Smooth muscle cell of the umbilical artery (primary cell): ENCODE data around the gene FXYD3. TPM values are rescaled to one million over a fixed set of nuclear protein-coding genes. Genes with fewer than 3 reads are reported as not detected.

Source experiments
- total RNA-seq: library from RNA; depleted of rRNA; stranded (reverse); fragments of >200 nt; gene quantifications from 2 replicates; pipeline ENCODE4 v1.2.3, GENCODE V29; 2014

FXYD3 gene, protein sequence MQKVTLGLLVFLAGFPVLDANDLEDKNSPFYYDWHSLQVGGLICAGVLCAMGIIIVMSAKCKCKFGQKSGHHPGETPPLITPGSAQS
- not detected in 2 replicates for total RNA-seq

GRCh38 chr19:35115177-35115951 is at the start of gene FXYD3:
Gene FXYD3 (plus strand): TSS chr19:35115823. CDS start chr19:35119377, 3,554 bp downstream.

DNA sequence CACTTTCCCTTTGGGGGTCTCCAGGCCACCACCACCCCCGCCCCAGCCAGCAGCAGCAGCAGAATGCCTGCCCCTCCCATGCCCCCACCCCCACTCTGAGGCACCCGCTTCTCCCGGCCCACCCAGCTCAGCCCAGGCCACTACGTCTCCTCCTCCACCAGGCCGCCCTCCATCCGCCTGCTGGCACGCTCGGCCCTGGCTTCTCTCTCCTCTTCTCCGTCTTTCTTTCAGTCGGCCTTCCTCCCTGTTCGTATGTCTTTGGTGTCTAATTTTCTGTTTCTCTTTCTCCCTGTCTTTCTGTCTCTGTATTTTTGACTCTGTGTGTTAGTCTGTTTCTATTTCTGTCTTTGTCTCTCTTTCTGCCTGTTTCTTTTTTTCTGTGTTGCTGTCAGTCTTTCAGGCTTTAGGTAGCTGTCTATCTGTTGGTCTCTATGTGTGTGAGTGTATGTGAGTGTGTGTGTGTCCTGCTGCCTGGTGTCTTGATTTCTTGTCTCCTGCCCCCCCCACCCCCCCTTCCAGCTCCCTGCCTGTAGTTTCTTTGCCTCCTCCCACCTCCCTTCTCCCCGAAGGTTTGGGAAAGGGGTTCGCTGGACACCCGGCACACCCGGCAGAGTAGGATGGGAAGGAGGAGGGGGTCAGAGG is 19.1 kb downstream of the FXYD3 start, which contains the start of gene LGI4:
TSS of gene LGI4 (minus strand) at position 459 of the 642 bp plus-strand sequence. CDS start at position 80, 379 bp downstream.

DNA sequence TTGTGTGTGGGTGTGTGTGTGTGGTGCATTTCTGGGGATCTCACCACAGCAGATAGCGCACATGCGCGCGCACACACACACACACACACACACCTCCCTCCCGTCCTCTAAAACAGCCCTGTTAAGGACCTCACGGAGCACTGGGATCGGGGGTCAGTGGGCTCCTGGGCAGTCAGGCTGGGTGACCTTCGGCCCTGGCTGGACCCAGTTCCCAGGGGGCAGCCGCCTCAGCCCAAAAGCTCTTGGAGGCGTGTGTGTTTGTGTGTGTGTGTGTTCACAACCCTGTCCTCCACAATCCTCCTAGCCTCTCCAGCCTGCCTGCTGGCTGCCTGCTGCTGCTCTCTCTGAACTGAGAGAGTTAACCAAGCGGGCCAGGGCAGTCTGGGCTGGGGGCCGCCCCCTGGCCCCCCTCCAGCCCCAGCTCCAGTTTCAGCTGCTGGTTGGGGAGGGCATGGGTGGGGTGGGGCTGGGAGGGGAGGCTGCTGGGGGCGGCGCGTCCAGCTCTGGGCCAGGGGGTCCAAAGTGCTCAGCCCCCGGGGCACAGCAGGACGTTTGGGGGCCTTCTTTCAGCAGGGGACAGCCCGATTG is 22.8 kb downstream of the FXYD3 start, which contains the start of gene FXYD1:
TSS of gene FXYD1 (plus strand) at position 520 of the 588 bp plus-strand sequence. CDS start 1,256 bp downstream, outside the sequence.

GRCh38 chr19:35143231-35143715 is 27.6 kb downstream of the FXYD3 start, which contains the start of gene FXYD7:
Gene FXYD7 (plus strand): TSS chr19:35143255. CDS start chr19:35143334, 79 bp downstream.

DNA sequence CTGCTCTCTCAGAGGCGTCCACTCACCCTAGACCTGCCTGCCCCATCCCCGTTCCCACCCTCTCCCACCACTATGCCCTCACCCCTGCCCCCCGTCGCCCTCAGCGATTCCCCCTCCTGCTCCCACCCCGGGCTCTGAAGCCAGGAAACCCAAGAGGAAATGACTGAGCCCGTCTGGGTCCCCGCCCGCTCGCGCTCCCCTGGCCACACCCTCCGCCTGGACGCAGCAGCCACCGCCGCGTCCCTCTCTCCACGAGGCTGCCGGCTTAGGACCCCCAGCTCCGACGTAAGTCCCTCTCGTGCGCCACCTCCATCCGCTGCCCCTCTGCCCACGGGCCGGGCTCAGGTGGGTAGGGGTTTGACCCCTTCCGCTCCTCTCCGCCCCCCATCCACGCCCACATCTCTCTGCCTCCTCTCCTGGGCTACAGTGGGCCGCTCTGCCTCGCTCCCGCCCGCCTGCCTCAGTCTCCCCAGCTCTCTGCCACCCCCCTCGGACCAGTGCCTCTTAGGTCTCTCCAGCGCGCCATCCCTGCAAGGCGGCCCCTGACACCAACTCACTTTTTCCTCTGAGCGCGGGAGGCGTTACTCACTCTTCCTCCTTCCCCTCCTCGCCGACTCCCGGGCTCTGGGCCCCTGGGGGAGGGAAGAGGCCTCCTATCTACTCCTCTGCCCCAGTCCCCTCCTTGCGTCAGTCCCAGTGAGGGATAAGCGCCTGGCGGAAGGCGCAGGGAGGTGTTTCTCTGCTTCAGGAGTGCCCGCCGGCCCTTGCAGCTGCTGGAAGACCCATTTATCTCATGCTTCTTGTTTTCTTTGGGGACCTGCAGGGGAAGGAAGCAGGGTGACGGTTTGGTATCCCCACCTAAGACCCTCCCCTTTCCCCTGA is 39.1 kb downstream of the FXYD3 start, which contains the start of gene FXYD5:
TSS of gene FXYD5 (plus strand) at position 211 of the 882 bp plus-strand sequence. CDS start 816 bp downstream, outside the sequence.

Other genes with a start within 250 kb of the FXYD3 start
- 3.1 and 3.9 TPM in 2 replicates for gene ZNF30, start 188.9 kb upstream of the FXYD3 start, total RNA-seq
- 5.1 and 6.5 TPM in 2 replicates for gene ZNF792, start 151.6 kb upstream of the FXYD3 start, total RNA-seq
- 27.0 and 43.5 TPM in 2 replicates for gene GRAMD1A, start 115.5 kb upstream of the FXYD3 start, total RNA-seq
- 5.5 and 5.6 TPM in 2 replicates for gene SCN1B, start 85.4 kb upstream of the FXYD3 start, total RNA-seq
- not detected in 2 replicates for gene HPN, start 74.1 kb upstream of the FXYD3 start, total RNA-seq
- gene LGI4, start 19.2 kb downstream of the FXYD3 start, total RNA-seq: under 0.01 and 0.05 TPM in 2 replicates
- 2.1 TPM in 1 of 2 replicates, not detected in the other for gene FXYD1, start 23.0 kb downstream of the FXYD3 start, total RNA-seq
- not detected in 2 replicates for gene FXYD7, start 27.4 kb downstream of the FXYD3 start, total RNA-seq
- 17.2 and 30.4 TPM in 2 replicates for gene FXYD5, start 38.9 kb downstream of the FXYD3 start, total RNA-seq
- not detected in 2 replicates for gene FAM187B, start 112.9 kb downstream of the FXYD3 start, total RNA-seq
- 0.46 and 0.59 TPM in 2 replicates for gene LSR, start 133.2 kb downstream of the FXYD3 start, total RNA-seq
- gene USF2, start 153.1 kb downstream of the FXYD3 start, total RNA-seq: 45.1 and 52.6 TPM in 2 replicates
- gene HAMP, start 166.7 kb downstream of the FXYD3 start, total RNA-seq: not detected in 2 replicates
- gene MAG, start 176.3 kb downstream of the FXYD3 start, total RNA-seq: not detected in 2 replicates
- gene CD22, start 213.4 kb downstream of the FXYD3 start, total RNA-seq: 0.55 TPM in 1 of 2 replicates, not detected in the other
- not detected in 2 replicates for gene FFAR1, start 232.1 kb downstream of the FXYD3 start, total RNA-seq
- gene FFAR3, start 242.6 kb downstream of the FXYD3 start, total RNA-seq: not detected in 2 replicates